ENCODE results near the gene C4A.

DNA sequence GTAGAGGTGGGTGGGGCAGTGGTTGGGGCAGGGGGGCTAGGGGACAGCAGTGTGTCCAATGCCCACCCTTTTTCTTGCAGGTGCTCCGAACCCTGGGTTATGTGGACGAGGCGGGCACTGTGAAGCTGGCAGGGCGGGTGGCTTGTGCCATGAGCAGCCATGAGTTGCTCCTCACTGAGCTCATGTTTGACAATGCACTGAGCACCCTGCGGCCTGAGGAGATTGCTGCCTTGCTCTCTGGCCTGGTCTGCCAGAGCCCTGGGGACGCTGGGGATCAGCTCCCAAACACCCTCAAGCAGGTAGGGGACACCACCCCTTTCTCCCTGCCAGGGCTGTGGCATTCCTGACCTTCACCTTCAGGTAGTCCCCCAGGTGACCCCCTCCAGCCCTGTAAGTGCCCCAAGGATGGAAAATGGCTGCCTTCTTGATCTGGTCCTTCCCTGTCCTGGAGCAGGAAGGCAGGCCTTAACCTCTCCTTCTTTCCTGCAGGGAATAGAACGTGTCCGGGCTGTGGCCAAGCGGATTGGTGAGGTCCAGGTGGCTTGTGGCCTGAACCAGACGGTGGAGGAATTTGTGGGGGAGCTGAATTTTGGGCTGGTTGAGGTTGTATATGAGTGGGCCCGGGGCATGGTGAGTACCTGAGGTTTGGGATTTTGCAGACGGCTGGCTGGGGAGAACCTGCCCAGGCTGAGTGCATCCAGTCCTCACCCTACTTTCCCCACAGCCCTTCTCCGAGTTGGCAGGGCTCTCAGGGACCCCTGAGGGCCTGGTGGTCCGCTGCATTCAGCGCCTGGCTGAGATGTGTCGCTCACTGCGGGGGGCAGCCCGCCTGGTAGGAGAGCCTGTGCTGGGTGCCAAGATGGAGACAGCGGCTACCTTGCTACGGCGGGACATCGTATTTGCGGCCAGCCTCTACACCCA, 12.8 kb upstream of the C4A start:
- TF ChIP-seq, protein P1, sequence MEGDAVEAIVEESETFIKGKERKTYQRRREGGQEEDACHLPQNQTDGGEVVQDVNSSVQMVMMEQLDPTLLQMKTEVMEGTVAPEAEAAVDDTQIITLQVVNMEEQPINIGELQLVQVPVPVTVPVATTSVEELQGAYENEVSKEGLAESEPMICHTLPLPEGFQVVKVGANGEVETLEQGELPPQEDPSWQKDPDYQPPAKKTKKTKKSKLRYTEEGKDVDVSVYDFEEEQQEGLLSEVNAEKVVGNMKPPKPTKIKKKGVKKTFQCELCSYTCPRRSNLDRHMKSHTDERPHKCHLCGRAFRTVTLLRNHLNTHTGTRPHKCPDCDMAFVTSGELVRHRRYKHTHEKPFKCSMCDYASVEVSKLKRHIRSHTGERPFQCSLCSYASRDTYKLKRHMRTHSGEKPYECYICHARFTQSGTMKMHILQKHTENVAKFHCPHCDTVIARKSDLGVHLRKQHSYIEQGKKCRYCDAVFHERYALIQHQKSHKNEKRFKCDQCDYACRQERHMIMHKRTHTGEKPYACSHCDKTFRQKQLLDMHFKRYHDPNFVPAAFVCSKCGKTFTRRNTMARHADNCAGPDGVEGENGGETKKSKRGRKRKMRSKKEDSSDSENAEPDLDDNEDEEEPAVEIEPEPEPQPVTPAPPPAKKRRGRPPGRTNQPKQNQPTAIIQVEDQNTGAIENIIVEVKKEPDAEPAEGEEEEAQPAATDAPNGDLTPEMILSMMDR (IDR thresholded peaks at IDR 0.05) = no peak
- TF ChIP-seq SMC3 (IDR thresholded peaks at IDR 0.05) (no peak), EP300 (IDR thresholded peaks at IDR 0.05) (no peak), RFX5 (IDR thresholded peaks at IDR 0.05) (no peak), CEBPB (IDR thresholded peaks at IDR 0.05) (no peak), POLR2A (IDR thresholded peaks at IDR 0.05; ENCODE audit: low read length) (no peak), CHD4 (IDR thresholded peaks at IDR 0.05; ENCODE audit: borderline replicate concordance) (no peak), JUNB (IDR thresholded peaks at IDR 0.05) (no peak), RCOR1 (IDR thresholded peaks at IDR 0.05; ENCODE audit: low read depth, low read length) (no peak), ZFP36 (IDR thresholded peaks at IDR 0.05; ENCODE audit: borderline replicate concordance, partially characterized antibody) (no peak), MYC (IDR thresholded peaks at IDR 0.05; ENCODE audit: borderline replicate concordance, low read length) (no peak)
- TF ChIP-seq, protein P2, sequence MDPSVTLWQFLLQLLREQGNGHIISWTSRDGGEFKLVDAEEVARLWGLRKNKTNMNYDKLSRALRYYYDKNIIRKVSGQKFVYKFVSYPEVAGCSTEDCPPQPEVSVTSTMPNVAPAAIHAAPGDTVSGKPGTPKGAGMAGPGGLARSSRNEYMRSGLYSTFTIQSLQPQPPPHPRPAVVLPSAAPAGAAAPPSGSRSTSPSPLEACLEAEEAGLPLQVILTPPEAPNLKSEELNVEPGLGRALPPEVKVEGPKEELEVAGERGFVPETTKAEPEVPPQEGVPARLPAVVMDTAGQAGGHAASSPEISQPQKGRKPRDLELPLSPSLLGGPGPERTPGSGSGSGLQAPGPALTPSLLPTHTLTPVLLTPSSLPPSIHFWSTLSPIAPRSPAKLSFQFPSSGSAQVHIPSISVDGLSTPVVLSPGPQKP (IDR thresholded peaks at IDR 0.05; ENCODE audit: low read depth, low read length) = no peak
- TF ChIP-seq, protein P3, sequence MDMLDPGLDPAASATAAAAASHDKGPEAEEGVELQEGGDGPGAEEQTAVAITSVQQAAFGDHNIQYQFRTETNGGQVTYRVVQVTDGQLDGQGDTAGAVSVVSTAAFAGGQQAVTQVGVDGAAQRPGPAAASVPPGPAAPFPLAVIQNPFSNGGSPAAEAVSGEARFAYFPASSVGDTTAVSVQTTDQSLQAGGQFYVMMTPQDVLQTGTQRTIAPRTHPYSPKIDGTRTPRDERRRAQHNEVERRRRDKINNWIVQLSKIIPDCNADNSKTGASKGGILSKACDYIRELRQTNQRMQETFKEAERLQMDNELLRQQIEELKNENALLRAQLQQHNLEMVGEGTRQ (IDR thresholded peaks at IDR 0.05) = no peak
- TF ChIP-seq, protein P4, sequence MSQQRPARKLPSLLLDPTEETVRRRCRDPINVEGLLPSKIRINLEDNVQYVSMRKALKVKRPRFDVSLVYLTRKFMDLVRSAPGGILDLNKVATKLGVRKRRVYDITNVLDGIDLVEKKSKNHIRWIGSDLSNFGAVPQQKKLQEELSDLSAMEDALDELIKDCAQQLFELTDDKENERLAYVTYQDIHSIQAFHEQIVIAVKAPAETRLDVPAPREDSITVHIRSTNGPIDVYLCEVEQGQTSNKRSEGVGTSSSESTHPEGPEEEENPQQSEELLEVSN (IDR thresholded peaks at IDR 0.05; ENCODE audit: borderline replicate concordance, low read depth) = no peak
